Transverse colon (tissue), 4 donors: ENCODE data around the gene MAPK8IP3. TPM values are rescaled to one million over a fixed set of nuclear protein-coding genes. Genes with fewer than 3 reads are reported as not detected.

Experiments used
- DNase-seq: peaks from one replicate; pipeline ENCODE4 v3.0.0-alpha.2; 2019
- H3K27ac ChIP-seq, 4 donors: fragments of 200-600 bp; sonication (generic); 2 replicates each; pipeline ENCODE4 v1.5.1; 2016 to 2018; ENCODE audit warnings: inconsistent platforms in 4 of 4
- H3K27me3 ChIP-seq: fragments of 200-600 bp; sonication (generic); 2 replicates; pipeline ENCODE4 v1.5.1; 2017; ENCODE audit warnings: inconsistent platforms
- H3K36me3 ChIP-seq, 4 donors: fragments of 200-600 bp; sonication (generic); 2 replicates each; pipeline ENCODE4 v1.5.1; 2017 to 2019; ENCODE audit warnings: inconsistent platforms in 4 of 4
- H3K4me1 ChIP-seq, 4 donors: fragments of 200-600 bp; sonication (generic); 2 replicates each; pipeline ENCODE4 v1.5.1; 2017 to 2020; ENCODE audit warnings: inconsistent platforms in 4 of 4
- H3K4me3 ChIP-seq, 4 donors: fragments of 200-600 bp; sonication (generic); 1 replicate in 1 of 4; 2 replicates in 3 of 4; pipeline versions ENCODE4 v1.5.1 to v1.6.1; 2017 to 2019; ENCODE audit warnings: inconsistent platforms in 4 of 4
- H3K9me3 ChIP-seq, 2 donors: fragments of 200-600 bp; sonication (generic); 2 replicates each; pipeline ENCODE4 v1.5.1; 2017 to 2019; ENCODE audit warnings: inconsistent platforms in 2 of 2
- EP300 ChIP-seq: sonication (generic); formaldehyde crosslinking; IDR thresholded peaks from one replicate; pipeline ENCODE4 v1.6.1; 2017; ENCODE audit warnings: antibody characterized with exemption, low read depth
- POLR2A ChIP-seq: fragments of 450-650 bp; IDR thresholded peaks from one replicate; pipeline ENCODE4 v1.6.1; 2016; ENCODE audit warnings: antibody characterized with exemption, mild to moderate bottlenecking, moderate library complexity
- POLR2AphosphoS5 ChIP-seq, 3 donors: sonication (generic); formaldehyde crosslinking; IDR thresholded peaks; one replicate each; pipeline ENCODE4 v1.6.1; 2016; ENCODE audit warnings: antibody characterized with exemption in 3 of 3
- WGBS, 2 donors: methylation state at CpG; one replicate each; pipeline ENCODE4 v1.1.5; 2018; ENCODE audit warnings: low coverage in 1 of 2; 5-methylcytosine and 5-hydroxymethylcytosine counted together
- in situ Hi-C, 4 donors: fragments of 200-750 bp; cut with MboI; loops; one replicate each; pipeline versions ENCODE4 v1.15.0 to v1.15.1; 2017; ENCODE audit warnings: low sequenced_read_pairs in 3 of 4, low pct_ligation_motif_present in 1 of 4, low pct_unique_long_range_greater_than_20kb in 1 of 4
- intact Hi-C: fragments of 100-400 bp; cut with DNase I; formaldehyde crosslinking; loops from one replicate; pipeline ENCODE4 v1.15.1; 2023; ENCODE audit warnings: low total_unique reads
- total RNA-seq, 4 donors: library from RNA; depleted of rRNA; stranded (reverse); fragments of >200 nt; gene quantifications; one replicate each; pipeline ENCODE4 v1.1.0, GENCODE V29; 2016
- TF ChIP-seq, protein P1 (sequence below), 5 experiments: fragments of 200-600 bp in 3 of 5; fragments of 450-650 bp in 2 of 5; sonication (generic) in 3 of 5; IDR thresholded peaks; 1 replicate in 2 of 5; 2 replicates in 3 of 5; pipeline ENCODE4 v1.5.1; 2016 to 2017; ENCODE audit warnings: antibody characterized with exemption in 5 of 5, inconsistent platforms in 3 of 5, mild to moderate bottlenecking in 2 of 5, moderate library complexity in 1 of 5

MAPK8IP3 gene
- total RNA-seq, 4 donors from 2014 or later: 74.0 to 250 (median 138) TPM

DNA sequence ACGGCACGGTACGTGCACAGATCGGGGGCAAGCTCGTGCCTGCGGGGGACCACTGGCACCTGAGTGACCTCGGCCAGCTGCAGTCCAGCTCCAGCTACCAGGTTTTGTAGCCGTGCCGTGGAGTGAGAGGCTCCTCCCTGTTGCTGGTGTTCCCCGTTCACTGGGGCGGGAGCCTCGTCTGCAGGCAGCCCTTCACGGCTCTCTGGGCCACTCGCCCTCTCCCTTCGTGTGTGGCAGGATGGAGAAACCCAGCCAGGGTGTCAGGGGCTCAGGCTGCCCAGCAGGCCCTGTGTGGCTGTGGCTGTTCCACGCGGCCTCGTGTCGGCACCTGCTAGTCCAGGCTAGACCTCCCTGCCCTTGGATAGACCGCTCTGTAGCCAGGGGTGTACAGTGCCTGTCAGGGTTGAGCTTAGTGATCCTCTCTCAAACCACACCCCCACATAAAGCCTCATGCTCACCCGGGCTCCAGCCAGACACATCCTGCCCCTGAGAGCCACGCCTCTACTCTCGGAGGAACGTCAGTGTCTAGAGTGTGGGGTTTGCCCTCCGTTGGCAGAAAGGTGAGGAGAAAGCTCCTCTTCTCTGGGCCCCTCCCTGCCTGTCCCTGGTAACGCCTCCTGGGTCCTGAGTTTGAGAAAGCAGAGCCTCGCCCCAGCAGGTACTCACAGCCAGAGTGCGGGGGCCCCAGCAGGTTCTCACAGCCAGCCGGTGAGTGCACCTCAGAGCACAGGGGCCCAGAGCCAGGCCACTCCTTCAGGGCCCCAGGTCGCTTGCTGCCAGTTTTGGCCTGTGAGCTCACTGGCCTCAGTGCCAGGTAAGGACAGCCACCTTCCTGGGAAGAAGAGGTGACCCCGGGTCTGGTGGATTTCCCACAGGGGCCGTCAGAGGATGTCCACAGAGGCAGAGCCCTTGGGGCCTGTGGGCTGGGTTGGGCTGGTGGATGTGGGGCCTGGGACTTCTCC is 37.7 kb downstream of the MAPK8IP3 start:
- no peaks in the 10 kb centered on the region for H3K9me3 ChIP-seq
- DNase-seq: no peak
- no peak overlapping the region for H3K4me3 ChIP-seq
- H3K27me3 ChIP-seq: no peaks in the 10 kb centered on the region
- TF ChIP-seq POLR2A: no peak
- TF ChIP-seq, protein P1, sequence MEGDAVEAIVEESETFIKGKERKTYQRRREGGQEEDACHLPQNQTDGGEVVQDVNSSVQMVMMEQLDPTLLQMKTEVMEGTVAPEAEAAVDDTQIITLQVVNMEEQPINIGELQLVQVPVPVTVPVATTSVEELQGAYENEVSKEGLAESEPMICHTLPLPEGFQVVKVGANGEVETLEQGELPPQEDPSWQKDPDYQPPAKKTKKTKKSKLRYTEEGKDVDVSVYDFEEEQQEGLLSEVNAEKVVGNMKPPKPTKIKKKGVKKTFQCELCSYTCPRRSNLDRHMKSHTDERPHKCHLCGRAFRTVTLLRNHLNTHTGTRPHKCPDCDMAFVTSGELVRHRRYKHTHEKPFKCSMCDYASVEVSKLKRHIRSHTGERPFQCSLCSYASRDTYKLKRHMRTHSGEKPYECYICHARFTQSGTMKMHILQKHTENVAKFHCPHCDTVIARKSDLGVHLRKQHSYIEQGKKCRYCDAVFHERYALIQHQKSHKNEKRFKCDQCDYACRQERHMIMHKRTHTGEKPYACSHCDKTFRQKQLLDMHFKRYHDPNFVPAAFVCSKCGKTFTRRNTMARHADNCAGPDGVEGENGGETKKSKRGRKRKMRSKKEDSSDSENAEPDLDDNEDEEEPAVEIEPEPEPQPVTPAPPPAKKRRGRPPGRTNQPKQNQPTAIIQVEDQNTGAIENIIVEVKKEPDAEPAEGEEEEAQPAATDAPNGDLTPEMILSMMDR (IDR thresholded peaks at IDR 0.05): no peak
- no peak for TF ChIP-seq POLR2AphosphoS5 (IDR thresholded peaks at IDR 0.05)
- no peak for TF ChIP-seq EP300
- peaks cover 0 to 16% (median 4%) of the 10 kb centered on the region in 4 donors for H3K36me3 ChIP-seq
- 91% methylated on average over 32 of the region's 32 CpGs; no CpG with 5 or more reads in 1 of the 2 donors for WGBS, 2 donors
- in situ Hi-C loops (no loop called here), intact Hi-C loops (no loop called here)
- no peaks in the 10 kb centered on the region for H3K4me1 ChIP-seq
- H3K27ac ChIP-seq: no peak overlapping the region

DNA sequence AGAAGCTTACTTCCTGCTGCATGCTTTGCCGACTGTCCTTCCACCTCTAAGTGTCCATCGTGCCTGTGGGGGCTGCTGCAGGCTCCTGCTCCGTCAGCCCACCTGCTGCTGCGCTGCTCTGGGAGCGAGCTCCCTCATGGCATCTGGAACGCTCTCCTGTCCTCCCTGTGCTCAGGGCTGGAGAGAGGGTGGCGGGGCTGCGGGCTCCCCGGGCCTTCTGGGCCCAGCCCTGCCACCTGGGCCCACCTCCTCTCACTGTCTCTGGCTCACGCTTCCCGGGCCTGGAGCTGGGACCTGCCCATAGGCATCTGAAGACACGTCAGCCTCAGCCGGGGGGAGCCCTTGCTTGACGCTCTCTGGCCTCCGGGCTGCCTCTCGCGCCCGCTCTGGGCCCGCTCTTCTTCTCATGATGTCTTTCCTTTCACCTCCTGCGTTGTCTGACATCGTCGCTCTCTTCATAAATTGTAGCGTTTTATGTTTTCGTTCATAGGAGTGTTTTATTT is 38.4 kb downstream of the MAPK8IP3 start:
- Histone ChIP-seq H3K27me3 (no peaks in the 10 kb centered on the region), H3K4me1 (no peaks in the 10 kb centered on the region), H3K27ac (no peak overlapping the region), H3K36me3 (peaks cover 0 to 17% (median 4%) of the 10 kb centered on the region in 4 donors), H3K9me3 (no peaks in the 10 kb centered on the region), H3K4me3 (no peak overlapping the region)
- 91 to 95% methylated on average over 9 to 24 of the region's 24 CpGs for WGBS, 2 donors
- intact Hi-C loops: no loop called here
- no peak for DNase-seq
- in situ Hi-C loops: no loop called here
- TF ChIP-seq EP300: no peak
- TF ChIP-seq POLR2A: no peak
- no peak for TF ChIP-seq POLR2AphosphoS5 (IDR thresholded peaks at IDR 0.05)
- TF ChIP-seq, protein P1 (IDR thresholded peaks at IDR 0.05): no peak

DNA sequence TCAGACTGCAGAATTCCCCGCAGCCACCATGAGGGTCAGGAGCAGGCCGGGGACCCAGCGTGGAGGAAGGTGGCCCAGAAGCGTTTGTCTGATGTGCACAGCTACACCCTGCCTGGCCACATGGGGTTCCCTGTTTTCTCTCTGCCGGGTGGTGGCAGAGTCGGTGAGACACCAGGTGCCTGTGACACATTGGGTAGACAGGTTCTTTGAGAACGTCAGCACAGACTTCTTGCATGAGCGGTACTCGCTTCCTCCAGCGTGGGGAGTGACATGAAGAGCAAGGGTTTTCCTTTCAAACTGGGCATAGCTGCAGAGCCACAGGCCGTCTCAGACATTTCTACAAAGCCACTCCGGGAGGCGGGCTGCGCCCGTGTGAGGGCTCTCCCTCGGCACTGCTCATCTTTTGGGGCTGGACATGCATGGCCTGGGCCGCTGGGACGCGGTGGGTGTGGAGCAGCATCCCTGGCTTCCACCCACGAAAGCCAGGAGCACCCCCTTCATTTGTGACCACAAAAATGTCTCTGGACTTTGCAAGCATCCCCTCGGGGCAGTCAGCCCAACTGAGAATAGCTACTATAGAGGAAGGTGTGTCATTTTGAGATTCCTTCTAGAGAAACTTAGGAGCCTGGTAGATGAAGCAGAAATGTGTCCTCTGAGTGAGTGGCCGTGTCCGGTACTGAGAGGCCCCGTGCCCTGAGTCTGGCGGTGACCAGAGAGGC is 39.3 kb downstream of the MAPK8IP3 start:
- in situ Hi-C loops: no loop called here
- Histone ChIP-seq H3K27ac (no peak overlapping the region), H3K4me3 (no peak overlapping the region), H3K36me3 (peaks cover 0 to 25% (median 4%) of the 10 kb centered on the region in 4 donors), H3K27me3 (no peaks in the 10 kb centered on the region), H3K4me1 (no peaks in the 10 kb centered on the region), H3K9me3 (no peaks in the 10 kb centered on the region)
- 88% methylated on average over 23 of the region's 25 CpGs; no CpG with 5 or more reads in 1 of the 2 donors for WGBS, 2 donors
- TF ChIP-seq EP300: no peak
- TF ChIP-seq, protein P1 (IDR thresholded peaks at IDR 0.05): no peak
- no peak for TF ChIP-seq POLR2A
- TF ChIP-seq POLR2AphosphoS5 (IDR thresholded peaks at IDR 0.05): no peak
- intact Hi-C loops: no loop called here
- no peak for DNase-seq
